ENCODE data around the gene GNS.

The GNS gene

GRCh38 chr12:64679487-64680001 is 79.7 kb downstream of the GNS start:
- Histone ChIP-seq H4K8ac (ENCODE audit: low read depth, low read length) (no peak overlapping the region), H3K9ac (ENCODE audit: low read depth, low read length, poor library complexity) (no peak overlapping the region), H3K4ac (ENCODE audit: low read length) (no peak overlapping the region), H2BK5ac (ENCODE audit: low read length) (no peak overlapping the region), H3K18ac (ENCODE audit: low read length) (peak overlapping the region; percentile 16), H3K4me3 (ENCODE audit: low read length in 2 of 2) (no peak overlapping the region), H2AK5ac (ENCODE audit: low read depth, low read length) (no peak overlapping the region), H2AFZ (ENCODE audit: low read length) (no peak overlapping the region), H3K79me1 (ENCODE audit: low read depth, low read length) (peaks cover 1% of the 10 kb centered on the region), H2BK120ac (ENCODE audit: low read depth, low read length) (no peak overlapping the region), H2BK12ac (ENCODE audit: low read length) (no peak overlapping the region), H3K14ac (ENCODE audit: low read length) (no peak overlapping the region), H4K91ac (ENCODE audit: low read depth, low read length, poor library complexity) (no peak overlapping the region), H3K27me3 (ENCODE audit: control insufficient read depth in 3 of 3, insufficient read depth in 3 of 3, low read depth in 1 of 3, low read length in 3 of 3) (no peaks in the 10 kb centered on the region), H3K23ac (ENCODE audit: low read depth, low read length, poor library complexity) (no peak overlapping the region), H3K4me1 (ENCODE audit: control insufficient read depth in 2 of 2, insufficient read depth in 1 of 2, low read depth in 1 of 2, low read length in 2 of 2) (peaks cover 0 to 12% of the 10 kb centered on the region in 2 donors), H3K9me3 (replicated peaks in 1 of 2; ENCODE audit: control insufficient read depth in 2 of 2, insufficient read depth in 1 of 2, low read depth in 1 of 2, low read length in 2 of 2) (no peaks in the 10 kb centered on the region), H3K4me2 (ENCODE audit: insufficient read depth, low read length, poor library complexity, severe bottlenecking) (no peak overlapping the region), H2BK15ac (ENCODE audit: low read length) (no peak overlapping the region), H3K36me3 (replicated peaks in 1 of 2; ENCODE audit: control insufficient read depth in 2 of 2, insufficient read depth in 2 of 2, low read length in 2 of 2) (peaks cover 0 to under 1% of the 10 kb centered on the region in 2 donors), H3K27ac (replicated peaks; ENCODE audit: low read length) (no peak overlapping the region)
- WGBS, 2 donors (ENCODE audit: extremely low coverage in 2 of 2, insufficient read length in 2 of 2, insufficient replicate concordance in 1 of 2): no CpG with 5 or more reads among the region's 9 CpGs
- no peak for DNase-seq (ENCODE audit: low spot score)

- Histone ChIP-seq H2BK12ac (ENCODE audit: low read length) (no peak overlapping the region), H2BK15ac (ENCODE audit: low read length) (no peak overlapping the region), H3K27ac (replicated peaks; ENCODE audit: low read length) (no peak overlapping the region), H4K91ac (ENCODE audit: low read depth, low read length, poor library complexity) (no peak overlapping the region), H2BK120ac (ENCODE audit: low read depth, low read length) (no peak overlapping the region), H3K36me3 (replicated peaks in 1 of 2; ENCODE audit: control insufficient read depth in 2 of 2, insufficient read depth in 2 of 2, low read length in 2 of 2) (no peaks in the 10 kb centered on the region), H3K9me3 (replicated peaks in 1 of 2; ENCODE audit: control insufficient read depth in 2 of 2, insufficient read depth in 1 of 2, low read depth in 1 of 2, low read length in 2 of 2) (no peaks in the 10 kb centered on the region), H3K23ac (ENCODE audit: low read depth, low read length, poor library complexity) (no peak overlapping the region), H3K4me3 (ENCODE audit: low read length in 2 of 2) (no peak overlapping the region), H3K4me1 (ENCODE audit: control insufficient read depth in 2 of 2, insufficient read depth in 1 of 2, low read depth in 1 of 2, low read length in 2 of 2) (peaks cover 0 to 16% of the 10 kb centered on the region in 2 donors), H2BK5ac (ENCODE audit: low read length) (no peak overlapping the region), H3K79me1 (ENCODE audit: low read depth, low read length) (peaks cover 3% of the 10 kb centered on the region), H3K9ac (ENCODE audit: low read depth, low read length, poor library complexity) (no peak overlapping the region), H3K4me2 (ENCODE audit: insufficient read depth, low read length, poor library complexity, severe bottlenecking) (no peak overlapping the region), H2AK5ac (ENCODE audit: low read depth, low read length) (no peak overlapping the region), H4K8ac (ENCODE audit: low read depth, low read length) (no peak overlapping the region), H3K14ac (ENCODE audit: low read length) (no peak overlapping the region), H3K4ac (ENCODE audit: low read length) (no peak overlapping the region), H2AFZ (ENCODE audit: low read length) (no peak overlapping the region), H3K27me3 (ENCODE audit: control insufficient read depth in 3 of 3, insufficient read depth in 3 of 3, low read depth in 1 of 3, low read length in 3 of 3) (no peaks in the 10 kb centered on the region), H3K18ac (ENCODE audit: low read length) (no peak overlapping the region)
- no CpG with 5 or more reads among the region's 5 CpGs for WGBS, 2 donors (ENCODE audit: extremely low coverage in 2 of 2, insufficient read length in 2 of 2, insufficient replicate concordance in 1 of 2)
- no peak for DNase-seq (ENCODE audit: low spot score)
Observed at GRCh38 chr12:64678835-64679234, 80.4 kb downstream of the GNS start.

GRCh38 chr12:64678248-64678647 is 81.0 kb downstream of the GNS start:
- no peak for DNase-seq (ENCODE audit: low spot score)
- no CpG with 5 or more reads among the region's 2 CpGs for WGBS, 2 donors (ENCODE audit: extremely low coverage in 2 of 2, insufficient read length in 2 of 2, insufficient replicate concordance in 1 of 2)
- H3K27me3 ChIP-seq (ENCODE audit: control insufficient read depth in 3 of 3, insufficient read depth in 3 of 3, low read depth in 1 of 3, low read length in 3 of 3): no peaks in the 10 kb centered on the region

DNA sequence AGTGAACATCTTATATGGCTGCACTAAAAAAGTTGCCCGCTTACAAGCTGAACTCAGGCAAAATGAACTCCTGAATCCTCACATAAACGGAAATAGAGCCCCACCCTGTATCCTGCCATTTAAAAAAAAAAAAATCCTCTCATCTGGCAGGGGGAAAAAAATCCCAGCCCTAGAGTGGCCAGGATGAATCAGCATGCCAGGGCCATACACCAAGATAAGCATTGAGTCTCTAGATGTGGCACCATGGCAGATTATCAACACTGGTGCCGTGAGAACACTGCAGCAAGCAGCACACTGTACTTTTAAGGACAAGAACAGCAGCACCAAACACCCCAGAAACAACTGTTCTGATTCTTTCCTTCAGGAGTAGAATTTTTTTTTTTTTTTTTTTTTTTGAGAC is 83.4 kb downstream of the GNS start:
- H3K4me1 ChIP-seq (ENCODE audit: control insufficient read depth in 2 of 2, insufficient read depth in 1 of 2, low read depth in 1 of 2, low read length in 2 of 2): peaks cover 2 to 23% of the 10 kb centered on the region in 2 donors
- no peaks in the 10 kb centered on the region for H3K27me3 ChIP-seq (ENCODE audit: control insufficient read depth in 3 of 3, insufficient read depth in 3 of 3, low read depth in 1 of 3, low read length in 3 of 3)
- WGBS, 2 donors (ENCODE audit: extremely low coverage in 2 of 2, insufficient read length in 2 of 2, insufficient replicate concordance in 1 of 2): no CpG with 5 or more reads among the region's 3 CpGs
- no peak overlapping the region for H3K27ac ChIP-seq (replicated peaks; ENCODE audit: low read length)
- no peak overlapping the region for H2BK5ac ChIP-seq (ENCODE audit: low read length)
- no peaks in the 10 kb centered on the region for H3K9me3 ChIP-seq (replicated peaks in 1 of 2; ENCODE audit: control insufficient read depth in 2 of 2, insufficient read depth in 1 of 2, low read depth in 1 of 2, low read length in 2 of 2)
- no peak overlapping the region for H3K23ac ChIP-seq (ENCODE audit: low read depth, low read length, poor library complexity)
- DNase-seq (ENCODE audit: low spot score): no peak
- no peak overlapping the region for H3K4ac ChIP-seq (ENCODE audit: low read length)
- no peak overlapping the region for H2BK15ac ChIP-seq (ENCODE audit: low read length)
- H3K4me3 ChIP-seq (ENCODE audit: low read length in 2 of 2): no peak overlapping the region
- no peak overlapping the region for H4K91ac ChIP-seq (ENCODE audit: low read depth, low read length, poor library complexity)
- H4K8ac ChIP-seq (ENCODE audit: low read depth, low read length): no peak overlapping the region
- no peak overlapping the region for H3K14ac ChIP-seq (ENCODE audit: low read length)
- no peak overlapping the region for H2AFZ ChIP-seq (ENCODE audit: low read length)
- no peak overlapping the region for H2AK5ac ChIP-seq (ENCODE audit: low read depth, low read length)
- H3K36me3 ChIP-seq (replicated peaks in 1 of 2; ENCODE audit: control insufficient read depth in 2 of 2, insufficient read depth in 2 of 2, low read length in 2 of 2): no peaks in the 10 kb centered on the region
- H3K9ac ChIP-seq (ENCODE audit: low read depth, low read length, poor library complexity): no peak overlapping the region
- H2BK120ac ChIP-seq (ENCODE audit: low read depth, low read length): no peak overlapping the region
- no peak overlapping the region for H2BK12ac ChIP-seq (ENCODE audit: low read length)
- H3K4me2 ChIP-seq (ENCODE audit: insufficient read depth, low read length, poor library complexity, severe bottlenecking): no peak overlapping the region
- H3K79me1 ChIP-seq (ENCODE audit: low read depth, low read length): peaks cover 5% of the 10 kb centered on the region
- no peak overlapping the region for H3K18ac ChIP-seq (ENCODE audit: low read length)

More at GRCh38 chr12:64678248-64678647, 81.0 kb downstream of the GNS start:
- Histone ChIP-seq H4K91ac (ENCODE audit: low read depth, low read length, poor library complexity) (no peak overlapping the region), H2BK15ac (ENCODE audit: low read length) (no peak overlapping the region), H3K4me3 (ENCODE audit: low read length in 2 of 2) (no peak overlapping the region), H4K8ac (ENCODE audit: low read depth, low read length) (no peak overlapping the region), H3K18ac (ENCODE audit: low read length) (no peak overlapping the region), H3K14ac (ENCODE audit: low read length) (no peak overlapping the region), H3K23ac (ENCODE audit: low read depth, low read length, poor library complexity) (no peak overlapping the region), H3K79me1 (ENCODE audit: low read depth, low read length) (peaks cover 3% of the 10 kb centered on the region), H2BK12ac (ENCODE audit: low read length) (no peak overlapping the region), H3K9me3 (replicated peaks in 1 of 2; ENCODE audit: control insufficient read depth in 2 of 2, insufficient read depth in 1 of 2, low read depth in 1 of 2, low read length in 2 of 2) (no peaks in the 10 kb centered on the region), H3K27ac (replicated peaks; ENCODE audit: low read length) (no peak overlapping the region), H3K4me1 (ENCODE audit: control insufficient read depth in 2 of 2, insufficient read depth in 1 of 2, low read depth in 1 of 2, low read length in 2 of 2) (peaks cover 2 to 22% of the 10 kb centered on the region in 2 donors), H3K36me3 (replicated peaks in 1 of 2; ENCODE audit: control insufficient read depth in 2 of 2, insufficient read depth in 2 of 2, low read length in 2 of 2) (no peaks in the 10 kb centered on the region), H3K4ac (ENCODE audit: low read length) (no peak overlapping the region), H2AK5ac (ENCODE audit: low read depth, low read length) (no peak overlapping the region), H2BK5ac (ENCODE audit: low read length) (no peak overlapping the region), H2AFZ (ENCODE audit: low read length) (no peak overlapping the region), H2BK120ac (ENCODE audit: low read depth, low read length) (no peak overlapping the region), H3K4me2 (ENCODE audit: insufficient read depth, low read length, poor library complexity, severe bottlenecking) (no peak overlapping the region), H3K9ac (ENCODE audit: low read depth, low read length, poor library complexity) (no peak overlapping the region)
